Measurements from ENCODE around the gene GALNT15. TPM values are rescaled to one million over a fixed set of nuclear protein-coding genes. Genes with fewer than 3 reads are reported as not detected.

The GALNT15 gene, protein sequence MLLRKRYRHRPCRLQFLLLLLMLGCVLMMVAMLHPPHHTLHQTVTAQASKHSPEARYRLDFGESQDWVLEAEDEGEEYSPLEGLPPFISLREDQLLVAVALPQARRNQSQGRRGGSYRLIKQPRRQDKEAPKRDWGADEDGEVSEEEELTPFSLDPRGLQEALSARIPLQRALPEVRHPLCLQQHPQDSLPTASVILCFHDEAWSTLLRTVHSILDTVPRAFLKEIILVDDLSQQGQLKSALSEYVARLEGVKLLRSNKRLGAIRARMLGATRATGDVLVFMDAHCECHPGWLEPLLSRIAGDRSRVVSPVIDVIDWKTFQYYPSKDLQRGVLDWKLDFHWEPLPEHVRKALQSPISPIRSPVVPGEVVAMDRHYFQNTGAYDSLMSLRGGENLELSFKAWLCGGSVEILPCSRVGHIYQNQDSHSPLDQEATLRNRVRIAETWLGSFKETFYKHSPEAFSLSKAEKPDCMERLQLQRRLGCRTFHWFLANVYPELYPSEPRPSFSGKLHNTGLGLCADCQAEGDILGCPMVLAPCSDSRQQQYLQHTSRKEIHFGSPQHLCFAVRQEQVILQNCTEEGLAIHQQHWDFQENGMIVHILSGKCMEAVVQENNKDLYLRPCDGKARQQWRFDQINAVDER
- total RNA-seq = under 1 TPM in 1 of 2 donors, not detected in 1; 0.13 TPM
- polyA plus RNA-seq (2013, experiment 1 of 2) = 0.11 TPM
- 0.08 TPM for polyA plus RNA-seq (2013, experiment 2 of 2)
- long read RNA-seq, experiment 1 = 0 reads
- long read RNA-seq, experiment 2 = 0 reads
- long read RNA-seq, experiment 3 = 0 reads
- long read RNA-seq, experiment 4 = 0 reads

DNA sequence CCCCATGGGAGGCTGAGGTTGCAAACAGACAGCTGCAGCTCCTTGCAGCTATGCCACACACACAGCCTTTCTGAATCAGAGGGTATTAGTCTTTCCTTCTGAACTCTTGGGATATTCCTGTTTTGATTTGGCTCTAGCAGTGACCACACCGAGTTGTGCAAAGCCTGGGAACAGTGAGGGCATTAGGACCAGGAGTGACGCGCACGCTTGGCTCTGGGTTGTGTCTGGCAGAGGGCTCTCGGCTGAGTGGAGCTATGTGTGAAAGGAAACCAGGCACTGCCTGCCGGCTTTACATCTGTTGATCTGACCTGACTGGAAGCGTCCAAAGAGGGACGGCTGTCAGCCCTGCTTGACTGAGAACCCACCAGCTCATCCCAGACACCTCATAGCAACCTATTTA, at the start of gene GALNT15:
TSS of gene GALNT15 (plus strand) at position 292 of the 400 bp plus-strand sequence. CDS start 472 bp downstream, outside the sequence.
- Mint-ChIP-seq H3K27me3 (ENCODE audit: insufficient read depth) (peaks cover 45% of the 10 kb centered on the region), H3K27ac (no peak within 1 kb of the TSS), H3K9me3 (peaks cover 4% of the 10 kb centered on the region), H3K36me3 (ENCODE audit: low read depth) (no peaks in the 10 kb centered on the region), H3K4me1 (peaks cover 2% of the 10 kb centered on the region), H3K4me3 (no peak within 1 kb of the TSS)
- Histone ChIP-seq H3K4me1 (ENCODE audit: control insufficient read depth, insufficient read depth, low read length) (no peaks in the 10 kb centered on the region), H3K9me3 (ENCODE audit: control insufficient read depth, low read length) (peaks cover 7% of the 10 kb centered on the region), H3K4me3 (ENCODE audit: low read length) (no peak within 1 kb of the TSS), H3K9ac (ENCODE audit: extremely low read depth, low read length, poor library complexity, severe bottlenecking) (no peak within 1 kb of the TSS), H3K36me3 (ENCODE audit: control insufficient read depth, insufficient read depth, low read length) (no peaks in the 10 kb centered on the region), H3K27ac (ENCODE audit: low read depth, low read length) (no peak within 1 kb of the TSS), H3K27me3 (ENCODE audit: control insufficient read depth, insufficient read depth, low read length, poor library complexity, severe bottlenecking) (peaks cover 6% of the 10 kb centered on the region)
- TF ChIP-seq, protein P1, sequence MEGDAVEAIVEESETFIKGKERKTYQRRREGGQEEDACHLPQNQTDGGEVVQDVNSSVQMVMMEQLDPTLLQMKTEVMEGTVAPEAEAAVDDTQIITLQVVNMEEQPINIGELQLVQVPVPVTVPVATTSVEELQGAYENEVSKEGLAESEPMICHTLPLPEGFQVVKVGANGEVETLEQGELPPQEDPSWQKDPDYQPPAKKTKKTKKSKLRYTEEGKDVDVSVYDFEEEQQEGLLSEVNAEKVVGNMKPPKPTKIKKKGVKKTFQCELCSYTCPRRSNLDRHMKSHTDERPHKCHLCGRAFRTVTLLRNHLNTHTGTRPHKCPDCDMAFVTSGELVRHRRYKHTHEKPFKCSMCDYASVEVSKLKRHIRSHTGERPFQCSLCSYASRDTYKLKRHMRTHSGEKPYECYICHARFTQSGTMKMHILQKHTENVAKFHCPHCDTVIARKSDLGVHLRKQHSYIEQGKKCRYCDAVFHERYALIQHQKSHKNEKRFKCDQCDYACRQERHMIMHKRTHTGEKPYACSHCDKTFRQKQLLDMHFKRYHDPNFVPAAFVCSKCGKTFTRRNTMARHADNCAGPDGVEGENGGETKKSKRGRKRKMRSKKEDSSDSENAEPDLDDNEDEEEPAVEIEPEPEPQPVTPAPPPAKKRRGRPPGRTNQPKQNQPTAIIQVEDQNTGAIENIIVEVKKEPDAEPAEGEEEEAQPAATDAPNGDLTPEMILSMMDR (conservative IDR thresholded peaks at IDR 0.05) = no peak
- no peak for DNase-seq
- WGBS, 2 experiments (ENCODE audit: insufficient coverage in 1 of 2, insufficient read length in 1 of 2) = 78 to 88% methylated on average over 4 to 8 of the region's 8 CpGs

DNA sequence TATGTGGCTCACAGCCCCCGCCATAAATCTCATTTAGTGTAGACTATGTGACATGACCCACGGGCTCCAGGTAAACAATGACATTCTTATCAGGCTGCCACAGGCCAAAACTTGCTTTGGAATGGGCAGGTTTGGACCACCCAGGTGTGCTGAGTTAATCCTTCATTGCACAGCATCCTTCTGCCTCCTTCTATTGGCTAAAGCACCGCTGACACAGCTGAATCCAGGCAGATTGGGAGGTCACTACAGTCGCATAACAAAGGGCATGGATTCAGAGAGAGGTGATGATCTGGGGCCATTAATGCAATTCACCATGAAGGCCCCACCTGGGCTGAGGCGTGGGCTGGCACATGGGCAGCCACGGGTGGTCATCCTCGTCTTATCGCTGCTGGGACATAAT, 47.8 kb upstream of the GALNT15 start:
- Histone ChIP-seq H3K4me1 (ENCODE audit: control insufficient read depth, insufficient read depth, low read length) (no peaks in the 10 kb centered on the region), H3K27ac (ENCODE audit: low read depth, low read length) (no peak overlapping the region), H3K9me3 (ENCODE audit: control insufficient read depth, low read length) (peaks cover 5% of the 10 kb centered on the region), H3K36me3 (ENCODE audit: control insufficient read depth, insufficient read depth, low read length) (no peaks in the 10 kb centered on the region), H3K27me3 (ENCODE audit: control insufficient read depth, insufficient read depth, low read length, poor library complexity, severe bottlenecking) (no peaks in the 10 kb centered on the region), H3K4me3 (ENCODE audit: low read length) (no peak overlapping the region), H3K9ac (ENCODE audit: extremely low read depth, low read length, poor library complexity, severe bottlenecking) (no peak overlapping the region)
- no peaks in the 10 kb centered on the region for H3K27me3 Mint-ChIP-seq (ENCODE audit: insufficient read depth)
- no peaks in the 10 kb centered on the region for H3K36me3 Mint-ChIP-seq (ENCODE audit: low read depth)
- no peak overlapping the region for H3K27ac Mint-ChIP-seq
- TF ChIP-seq, protein P1 (conservative IDR thresholded peaks at IDR 0.05) = no peak
- no peaks in the 10 kb centered on the region for H3K9me3 Mint-ChIP-seq
- no peaks in the 10 kb centered on the region for H3K4me1 Mint-ChIP-seq
- DNase-seq = no peak
- no peak overlapping the region for H3K4me3 Mint-ChIP-seq
- WGBS, 2 experiments (ENCODE audit: insufficient coverage in 1 of 2, insufficient read length in 1 of 2) = 91 to 94% methylated on average over 7 to 8 of the region's 8 CpGs

DNA sequence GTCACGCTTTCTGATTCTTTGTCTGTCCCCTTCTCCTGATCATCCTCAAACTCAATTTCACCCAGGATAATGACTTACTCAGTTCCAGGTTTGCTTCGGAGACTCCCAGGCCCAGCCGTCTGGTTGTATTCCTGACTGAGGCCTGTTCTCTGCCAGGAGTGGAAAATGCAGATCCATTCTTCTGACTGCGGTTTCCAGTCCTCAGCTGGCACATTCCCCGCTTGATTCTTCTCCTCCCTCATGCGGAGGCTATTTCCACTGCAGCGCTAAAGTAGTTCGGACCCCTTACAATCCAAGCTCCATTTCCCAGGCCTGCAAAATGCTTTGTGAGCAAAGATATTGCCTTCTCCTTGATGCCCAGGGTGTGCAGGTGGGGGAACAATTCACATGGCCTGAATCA, 47.2 kb upstream of the GALNT15 start:
- H3K27me3 ChIP-seq (ENCODE audit: control insufficient read depth, insufficient read depth, low read length, poor library complexity, severe bottlenecking) = no peaks in the 10 kb centered on the region
- H3K27ac ChIP-seq (ENCODE audit: low read depth, low read length) = no peak overlapping the region
- 90 to 92% methylated on average over 8 of the region's 8 CpGs for WGBS, 2 experiments (ENCODE audit: insufficient coverage in 1 of 2, insufficient read length in 1 of 2)
- Mint-ChIP-seq H3K9me3 (no peaks in the 10 kb centered on the region), H3K27me3 (ENCODE audit: insufficient read depth) (no peaks in the 10 kb centered on the region), H3K4me1 (no peaks in the 10 kb centered on the region), H3K4me3 (no peak overlapping the region), H3K27ac (no peak overlapping the region), H3K36me3 (ENCODE audit: low read depth) (no peaks in the 10 kb centered on the region)
- H3K36me3 ChIP-seq (ENCODE audit: control insufficient read depth, insufficient read depth, low read length) = no peaks in the 10 kb centered on the region
- no peaks in the 10 kb centered on the region for H3K4me1 ChIP-seq (ENCODE audit: control insufficient read depth, insufficient read depth, low read length)
- TF ChIP-seq, protein P1 (conservative IDR thresholded peaks at IDR 0.05) = no peak
- DNase-seq = no peak
- peaks cover 5% of the 10 kb centered on the region for H3K9me3 ChIP-seq (ENCODE audit: control insufficient read depth, low read length)
- no peak overlapping the region for H3K4me3 ChIP-seq (ENCODE audit: low read length)
- H3K9ac ChIP-seq (ENCODE audit: extremely low read depth, low read length, poor library complexity, severe bottlenecking) = no peak overlapping the region

Measured in endodermal cell (in vitro differentiated cells).